ENCODE results near the gene NSUN3.

DNA sequence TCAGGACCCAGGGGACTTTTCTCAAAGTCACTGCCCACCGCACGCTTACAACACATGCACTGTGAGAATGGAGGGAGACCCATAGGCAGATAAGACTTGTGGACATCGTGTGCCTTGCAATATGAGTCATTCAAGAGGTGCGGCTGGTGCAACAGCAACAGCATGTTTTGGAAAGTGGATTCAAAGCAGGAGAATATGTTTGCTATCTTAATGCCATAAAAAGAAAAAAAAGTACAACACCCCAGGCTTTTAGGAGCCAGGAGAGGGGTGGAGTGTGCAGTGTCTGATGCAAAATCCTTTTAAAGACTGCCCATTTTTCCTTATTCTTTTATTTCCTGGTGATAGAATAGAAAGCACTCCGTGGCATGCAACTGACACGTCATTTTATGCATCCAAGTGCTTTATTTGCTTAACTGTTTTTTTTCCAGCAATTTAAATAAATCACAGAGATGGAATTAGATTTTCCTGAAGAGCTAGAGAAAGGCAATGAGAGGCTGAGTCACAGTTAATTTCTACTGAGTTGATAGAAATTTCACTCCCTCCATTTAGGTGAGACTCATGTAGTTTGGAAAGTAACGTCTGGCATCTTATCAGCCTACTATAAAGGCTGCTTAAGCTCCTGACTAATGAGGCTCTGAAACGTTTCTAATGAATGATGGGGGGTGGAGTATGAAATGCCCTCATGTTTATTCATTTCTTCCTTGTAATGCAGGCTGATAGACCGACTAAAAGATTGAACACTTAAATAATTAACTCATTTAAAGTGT lies 96.4 kb downstream of the NSUN3 start:
- TF ChIP-seq EP300 (IDR thresholded peaks at IDR 0.05) (no peak), POLR2A (IDR thresholded peaks at IDR 0.05; ENCODE audit: low read depth) (no peak)
- TF ChIP-seq, protein P1, sequence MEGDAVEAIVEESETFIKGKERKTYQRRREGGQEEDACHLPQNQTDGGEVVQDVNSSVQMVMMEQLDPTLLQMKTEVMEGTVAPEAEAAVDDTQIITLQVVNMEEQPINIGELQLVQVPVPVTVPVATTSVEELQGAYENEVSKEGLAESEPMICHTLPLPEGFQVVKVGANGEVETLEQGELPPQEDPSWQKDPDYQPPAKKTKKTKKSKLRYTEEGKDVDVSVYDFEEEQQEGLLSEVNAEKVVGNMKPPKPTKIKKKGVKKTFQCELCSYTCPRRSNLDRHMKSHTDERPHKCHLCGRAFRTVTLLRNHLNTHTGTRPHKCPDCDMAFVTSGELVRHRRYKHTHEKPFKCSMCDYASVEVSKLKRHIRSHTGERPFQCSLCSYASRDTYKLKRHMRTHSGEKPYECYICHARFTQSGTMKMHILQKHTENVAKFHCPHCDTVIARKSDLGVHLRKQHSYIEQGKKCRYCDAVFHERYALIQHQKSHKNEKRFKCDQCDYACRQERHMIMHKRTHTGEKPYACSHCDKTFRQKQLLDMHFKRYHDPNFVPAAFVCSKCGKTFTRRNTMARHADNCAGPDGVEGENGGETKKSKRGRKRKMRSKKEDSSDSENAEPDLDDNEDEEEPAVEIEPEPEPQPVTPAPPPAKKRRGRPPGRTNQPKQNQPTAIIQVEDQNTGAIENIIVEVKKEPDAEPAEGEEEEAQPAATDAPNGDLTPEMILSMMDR (IDR thresholded peaks at IDR 0.05) = no peak
